Astrocyte (in vitro differentiated cells and primary cell): ENCODE data around the gene LMO7.

Experiments used
- EZH2 ChIP-seq: IDR thresholded peaks from 2 replicates; pipeline ENCODE4 v1.6.1; 2012; ENCODE audit warnings: mild to moderate bottlenecking, low read length, inconsistent platforms; ENCODE audit not compliant: insufficient read depth
- TF ChIP-seq, protein P1 (sequence below): IDR thresholded peaks from 2 replicates; pipeline ENCODE4 v1.5.1; 2011; ENCODE audit warnings: low read depth, mild to moderate bottlenecking, inconsistent platforms, low read length, moderate library complexity; ENCODE audit not compliant: insufficient read depth

GRCh38 chr13:75761369-75761768 is 125.2 kb downstream of the LMO7 start:
- TF ChIP-seq, protein P1, sequence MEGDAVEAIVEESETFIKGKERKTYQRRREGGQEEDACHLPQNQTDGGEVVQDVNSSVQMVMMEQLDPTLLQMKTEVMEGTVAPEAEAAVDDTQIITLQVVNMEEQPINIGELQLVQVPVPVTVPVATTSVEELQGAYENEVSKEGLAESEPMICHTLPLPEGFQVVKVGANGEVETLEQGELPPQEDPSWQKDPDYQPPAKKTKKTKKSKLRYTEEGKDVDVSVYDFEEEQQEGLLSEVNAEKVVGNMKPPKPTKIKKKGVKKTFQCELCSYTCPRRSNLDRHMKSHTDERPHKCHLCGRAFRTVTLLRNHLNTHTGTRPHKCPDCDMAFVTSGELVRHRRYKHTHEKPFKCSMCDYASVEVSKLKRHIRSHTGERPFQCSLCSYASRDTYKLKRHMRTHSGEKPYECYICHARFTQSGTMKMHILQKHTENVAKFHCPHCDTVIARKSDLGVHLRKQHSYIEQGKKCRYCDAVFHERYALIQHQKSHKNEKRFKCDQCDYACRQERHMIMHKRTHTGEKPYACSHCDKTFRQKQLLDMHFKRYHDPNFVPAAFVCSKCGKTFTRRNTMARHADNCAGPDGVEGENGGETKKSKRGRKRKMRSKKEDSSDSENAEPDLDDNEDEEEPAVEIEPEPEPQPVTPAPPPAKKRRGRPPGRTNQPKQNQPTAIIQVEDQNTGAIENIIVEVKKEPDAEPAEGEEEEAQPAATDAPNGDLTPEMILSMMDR, result no peak
- no peak for TF ChIP-seq EZH2
